ENCODE data around the gene APBB2.

- no peak for TF ChIP-seq EZH2 (IDR thresholded peaks at IDR 0.05)
- TF ChIP-seq POLR2AphosphoS5 (IDR thresholded peaks at IDR 0.05; ENCODE audit: borderline replicate concordance, low read depth, low read length), result no peak
- TF ChIP-seq FOXP2 (optimal IDR thresholded peaks at IDR 0.05; ENCODE audit: control extremely low read depth, extremely low read length, insufficient read depth), result no peak
Measured at GRCh38 chr4:40992472-40993295, 221.7 kb downstream of the APBB2 start.
